ENCODE results near the gene NUP210. TPM values are rescaled to one million over a fixed set of nuclear protein-coding genes. Genes with fewer than 3 reads are reported as not detected.
A peak's percentile ranks its signal among the peaks of the same experiment; 100 is the strongest.

NUP210 gene
- total RNA-seq, 3 donors from 2014 or later (not counting 1 experiment from before 2014, with no cell fraction given), result 156 to 194 (median 179) TPM

DNA sequence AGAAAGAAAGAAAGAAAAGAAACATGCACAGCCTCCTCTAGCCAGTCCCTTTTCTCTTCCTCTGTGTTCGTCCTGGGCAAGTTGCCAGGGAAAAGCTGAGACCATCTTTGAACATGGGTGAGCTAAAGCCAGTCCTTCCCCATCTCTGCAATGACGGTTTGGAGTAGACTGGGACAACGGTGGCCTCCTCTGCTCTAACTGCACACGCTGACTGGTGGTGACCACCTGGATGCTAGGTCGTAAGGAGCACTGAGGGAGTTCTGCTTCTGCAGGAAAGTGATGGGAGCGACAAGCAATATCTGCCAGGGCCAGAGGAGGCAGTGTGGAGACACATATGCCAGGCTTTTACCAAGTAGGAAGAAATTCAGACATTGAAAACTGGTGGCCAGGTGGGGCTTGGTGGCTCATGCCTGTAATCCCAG is 111.7 kb downstream of the NUP210 start:
- peak in 1 of 2 donors; percentile 60 for DNase-seq
- ATAC-seq, result peak in 2 of 3 donors; percentile 47 to 53
- Mint-ChIP-seq H3K4me1 (peaks cover 0 to 5% of the 10 kb centered on the region in 2 donors), H3K4me3 (no peak overlapping the region), H3K27me3 (ENCODE audit: low read depth in 2 of 2) (no peaks in the 10 kb centered on the region), H3K9me3 (no peaks in the 10 kb centered on the region), H3K27ac (peak overlapping the region; percentile 31 to 46), H3K36me3 (no peaks in the 10 kb centered on the region)
- Histone ChIP-seq H3K4me1 (ENCODE audit: control insufficient read depth, insufficient read depth, low read length) (no peaks in the 10 kb centered on the region), H3K27me3 (ENCODE audit: control insufficient read depth, insufficient read depth, low read length) (no peaks in the 10 kb centered on the region), H3K9me3 (ENCODE audit: control insufficient read depth, insufficient read depth, low read length) (no peaks in the 10 kb centered on the region), H3K4me3 (ENCODE audit: low read length) (no peak overlapping the region), H3K27ac (ENCODE audit: low read length) (no peak overlapping the region), H3K36me3 (ENCODE audit: control insufficient read depth, insufficient read depth, low read length) (no peaks in the 10 kb centered on the region)
- 37% methylated on average over 5 of the region's 6 CpGs for WGBS (ENCODE audit: insufficient coverage)
- TF ChIP-seq, protein P1, sequence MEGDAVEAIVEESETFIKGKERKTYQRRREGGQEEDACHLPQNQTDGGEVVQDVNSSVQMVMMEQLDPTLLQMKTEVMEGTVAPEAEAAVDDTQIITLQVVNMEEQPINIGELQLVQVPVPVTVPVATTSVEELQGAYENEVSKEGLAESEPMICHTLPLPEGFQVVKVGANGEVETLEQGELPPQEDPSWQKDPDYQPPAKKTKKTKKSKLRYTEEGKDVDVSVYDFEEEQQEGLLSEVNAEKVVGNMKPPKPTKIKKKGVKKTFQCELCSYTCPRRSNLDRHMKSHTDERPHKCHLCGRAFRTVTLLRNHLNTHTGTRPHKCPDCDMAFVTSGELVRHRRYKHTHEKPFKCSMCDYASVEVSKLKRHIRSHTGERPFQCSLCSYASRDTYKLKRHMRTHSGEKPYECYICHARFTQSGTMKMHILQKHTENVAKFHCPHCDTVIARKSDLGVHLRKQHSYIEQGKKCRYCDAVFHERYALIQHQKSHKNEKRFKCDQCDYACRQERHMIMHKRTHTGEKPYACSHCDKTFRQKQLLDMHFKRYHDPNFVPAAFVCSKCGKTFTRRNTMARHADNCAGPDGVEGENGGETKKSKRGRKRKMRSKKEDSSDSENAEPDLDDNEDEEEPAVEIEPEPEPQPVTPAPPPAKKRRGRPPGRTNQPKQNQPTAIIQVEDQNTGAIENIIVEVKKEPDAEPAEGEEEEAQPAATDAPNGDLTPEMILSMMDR (IDR thresholded peaks at IDR 0.05), result peak; percentile 58
- intact Hi-C loops (cut with micrococcal nuclease), result loop anchor here (2.0 to 10.0 kb wide), 2 partner anchors 144 to 214 kb away; no protein-coding TSS in a partner anchor

DNA sequence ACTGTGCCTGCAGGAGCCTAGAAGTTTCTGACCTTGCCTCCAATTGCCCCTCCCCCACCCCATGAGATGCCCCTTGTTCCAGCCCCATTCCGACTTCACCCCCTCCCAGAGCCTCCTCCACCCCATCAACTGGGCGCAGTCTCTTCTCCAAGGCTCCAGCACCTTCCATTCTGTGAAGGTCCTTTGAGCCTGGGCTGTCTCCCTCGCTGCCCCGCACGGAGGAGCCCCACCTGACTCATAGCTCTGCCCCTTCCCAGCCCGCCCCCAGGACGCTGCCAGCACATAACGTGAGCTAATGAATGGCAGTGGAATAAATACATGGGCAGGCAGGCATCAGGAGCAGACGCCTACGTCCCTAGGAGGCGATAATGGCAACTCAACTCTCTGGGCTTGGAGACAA is 113.1 kb downstream of the NUP210 start:
- intact Hi-C loops (cut with micrococcal nuclease), result loop anchor here (10.0 kb wide), 1 partner anchor 212 kb away; no protein-coding TSS in a partner anchor
- H3K27ac ChIP-seq (ENCODE audit: low read length), result no peak overlapping the region
- no peaks in the 10 kb centered on the region for H3K4me1 ChIP-seq (ENCODE audit: control insufficient read depth, insufficient read depth, low read length)
- H3K9me3 ChIP-seq (ENCODE audit: control insufficient read depth, insufficient read depth, low read length), result no peaks in the 10 kb centered on the region
- ATAC-seq (no peak), DNase-seq (no peak)
- Mint-ChIP-seq H3K27ac (no peak overlapping the region), H3K27me3 (ENCODE audit: low read depth in 2 of 2) (no peaks in the 10 kb centered on the region), H3K9me3 (no peaks in the 10 kb centered on the region), H3K4me1 (peaks cover 0 to 5% of the 10 kb centered on the region in 2 donors), H3K36me3 (no peaks in the 10 kb centered on the region), H3K4me3 (no peak overlapping the region)
- TF ChIP-seq, protein P1 (IDR thresholded peaks at IDR 0.05), result no peak
- no peaks in the 10 kb centered on the region for H3K27me3 ChIP-seq (ENCODE audit: control insufficient read depth, insufficient read depth, low read length)
- 96% methylated on average over 11 of the region's 11 CpGs for WGBS (ENCODE audit: insufficient coverage)
- H3K36me3 ChIP-seq (ENCODE audit: control insufficient read depth, insufficient read depth, low read length), result no peaks in the 10 kb centered on the region
- no peak overlapping the region for H3K4me3 ChIP-seq (ENCODE audit: low read length)

DNA sequence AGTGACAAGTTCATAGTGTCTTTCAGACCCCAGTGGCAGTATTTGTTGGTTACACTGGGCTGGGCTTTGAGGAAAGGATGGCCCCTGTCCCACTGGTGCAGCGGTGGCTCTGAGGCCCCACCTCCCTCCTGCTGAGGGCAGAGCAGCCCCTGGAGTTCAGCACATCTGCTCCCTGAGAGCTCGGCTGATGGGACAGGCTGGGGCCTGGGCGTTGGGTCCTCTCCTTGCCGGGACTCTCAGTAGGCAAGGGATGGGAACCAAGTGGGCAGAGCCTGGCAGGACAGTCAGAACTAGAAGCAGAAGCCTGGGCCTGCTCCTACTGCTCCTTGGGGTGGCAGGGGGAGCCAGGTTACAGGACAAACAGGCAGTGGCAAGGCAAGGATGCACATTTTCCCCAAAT is 114.5 kb downstream of the NUP210 start:
- Mint-ChIP-seq H3K36me3 (no peaks in the 10 kb centered on the region), H3K27ac (no peak overlapping the region), H3K9me3 (no peaks in the 10 kb centered on the region), H3K4me1 (peaks cover 0 to 11% of the 10 kb centered on the region in 2 donors), H3K4me3 (no peak overlapping the region), H3K27me3 (ENCODE audit: low read depth in 2 of 2) (no peaks in the 10 kb centered on the region)
- H3K4me3 ChIP-seq (ENCODE audit: low read length), result no peak overlapping the region
- no peaks in the 10 kb centered on the region for H3K4me1 ChIP-seq (ENCODE audit: control insufficient read depth, insufficient read depth, low read length)
- H3K27ac ChIP-seq (ENCODE audit: low read length), result no peak overlapping the region
- intact Hi-C loops (cut with micrococcal nuclease), result loop anchor here (10.0 kb wide), 1 partner anchor 211 kb away; no protein-coding TSS in a partner anchor
- H3K9me3 ChIP-seq (ENCODE audit: control insufficient read depth, insufficient read depth, low read length), result no peaks in the 10 kb centered on the region
- DNase-seq (no peak), ATAC-seq (no peak)
- no peaks in the 10 kb centered on the region for H3K36me3 ChIP-seq (ENCODE audit: control insufficient read depth, insufficient read depth, low read length)
- peaks cover 3% of the 10 kb centered on the region for H3K27me3 ChIP-seq (ENCODE audit: control insufficient read depth, insufficient read depth, low read length)
- WGBS (ENCODE audit: insufficient coverage), result 90% methylated on average over 4 of the region's 4 CpGs
- TF ChIP-seq, protein P1 (IDR thresholded peaks at IDR 0.05), result no peak

DNA sequence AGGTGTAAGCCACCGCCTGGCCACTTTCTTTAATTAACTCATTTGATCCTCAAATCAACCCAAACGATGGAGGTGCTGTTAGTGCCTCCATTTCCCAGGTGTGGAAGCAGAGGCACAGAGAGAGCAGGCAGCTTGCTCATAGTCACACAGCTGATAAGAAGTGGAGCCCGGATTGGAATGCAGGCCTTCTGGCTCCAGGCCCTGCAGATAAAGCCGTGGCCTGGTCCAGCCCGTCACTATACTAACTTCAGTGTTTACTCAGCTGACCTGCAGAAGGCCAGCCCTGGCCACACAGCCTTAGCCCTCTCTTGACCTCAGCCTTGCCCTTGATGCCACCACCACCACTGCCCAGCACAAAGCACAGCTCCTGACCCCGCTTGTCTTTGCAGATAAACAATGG is 116.7 kb downstream of the NUP210 start:
- no peaks in the 10 kb centered on the region for H3K9me3 ChIP-seq (ENCODE audit: control insufficient read depth, insufficient read depth, low read length)
- Mint-ChIP-seq H3K27ac (no peak overlapping the region), H3K27me3 (ENCODE audit: low read depth in 2 of 2) (no peaks in the 10 kb centered on the region), H3K36me3 (no peaks in the 10 kb centered on the region), H3K4me1 (peaks cover 0 to 8% of the 10 kb centered on the region in 2 donors), H3K4me3 (no peak overlapping the region), H3K9me3 (no peaks in the 10 kb centered on the region)
- H3K27ac ChIP-seq (ENCODE audit: low read length), result no peak overlapping the region
- H3K36me3 ChIP-seq (ENCODE audit: control insufficient read depth, insufficient read depth, low read length), result no peaks in the 10 kb centered on the region
- ATAC-seq (no peak), DNase-seq (no peak)
- H3K4me1 ChIP-seq (ENCODE audit: control insufficient read depth, insufficient read depth, low read length), result no peaks in the 10 kb centered on the region
- intact Hi-C loops (cut with micrococcal nuclease), result loop anchor here (10.0 kb wide), 1 partner anchor 209 kb away; no protein-coding TSS in a partner anchor
- TF ChIP-seq, protein P1 (IDR thresholded peaks at IDR 0.05), result no peak
- peaks cover 5% of the 10 kb centered on the region for H3K27me3 ChIP-seq (ENCODE audit: control insufficient read depth, insufficient read depth, low read length)
- H3K4me3 ChIP-seq (ENCODE audit: low read length), result no peak overlapping the region
- 98% methylated on average over 6 of the region's 6 CpGs for WGBS (ENCODE audit: insufficient coverage)

Data from natural killer cell (primary cell).